Suppressor macrophage treated with lipopolysaccharide for 1 hour (primary cell): ENCODE data around the gene TMEM171.

Source experiments
- DNase-seq, 3 donors: peaks; one replicate each; pipeline ENCODE4 v3.0.0-alpha.2; 2020 to 2022

TMEM171 gene

GRCh38 chr5:73153513-73153912 lies 33.1 kb downstream of the TMEM171 start:
- peak in 1 of 3 donors; percentile 4 for DNase-seq

GRCh38 chr5:73154208-73155006 lies 34.0 kb downstream of the TMEM171 start:
- no peak for DNase-seq

GRCh38 chr5:73155271-73156222 lies 35.2 kb downstream of the TMEM171 start:
- DNase-seq = no peak

- no peak for DNase-seq
These were observed 37.3 kb downstream of the TMEM171 start for GRCh38 chr5:73157414-73158303.

- DNase-seq = no peak
These were observed 37.9 kb downstream of the TMEM171 start for GRCh38 chr5:73158313-73158712.

- peak in 2 of 3 donors; percentile 25 to 27 for DNase-seq
These were observed 39.9 kb downstream of the TMEM171 start for GRCh38 chr5:73160239-73160671.

GRCh38 chr5:73170522-73170921 lies 50.1 kb downstream of the TMEM171 start:
- peak; percentile 46 to 65 (median 55) for DNase-seq

- no peak for DNase-seq
These were observed 51.1 kb downstream of the TMEM171 start for GRCh38 chr5:73171495-73171894.

- no peak for DNase-seq
These were observed 52.6 kb downstream of the TMEM171 start, which contains the start of gene TMEM174 for GRCh38 chr5:73172951-73173350. TSS of gene TMEM174 (plus strand) at chr5:73173193. CDS start at chr5:73173244, 51 bp downstream.

- DNase-seq = no peak
These were observed 53.9 kb downstream of the TMEM171 start for GRCh38 chr5:73174100-73174815.

GRCh38 chr5:73176250-73176649 lies 55.9 kb downstream of the TMEM171 start:
- DNase-seq = no peak

- DNase-seq = no peak
These were observed 57.9 kb downstream of the TMEM171 start for GRCh38 chr5:73178265-73178664.

- DNase-seq = no peak
These were observed 59.4 kb downstream of the TMEM171 start for GRCh38 chr5:73179730-73180129.

GRCh38 chr5:73180566-73180965 lies 60.2 kb downstream of the TMEM171 start:
- DNase-seq = no peak
